ENCODE results near the gene ARPP21. TPM values are rescaled to one million over a fixed set of nuclear protein-coding genes. Genes with fewer than 3 reads are reported as not detected.

The ARPP21 gene
- total RNA-seq, 1 donor from 2014 or later: not detected

DNA sequence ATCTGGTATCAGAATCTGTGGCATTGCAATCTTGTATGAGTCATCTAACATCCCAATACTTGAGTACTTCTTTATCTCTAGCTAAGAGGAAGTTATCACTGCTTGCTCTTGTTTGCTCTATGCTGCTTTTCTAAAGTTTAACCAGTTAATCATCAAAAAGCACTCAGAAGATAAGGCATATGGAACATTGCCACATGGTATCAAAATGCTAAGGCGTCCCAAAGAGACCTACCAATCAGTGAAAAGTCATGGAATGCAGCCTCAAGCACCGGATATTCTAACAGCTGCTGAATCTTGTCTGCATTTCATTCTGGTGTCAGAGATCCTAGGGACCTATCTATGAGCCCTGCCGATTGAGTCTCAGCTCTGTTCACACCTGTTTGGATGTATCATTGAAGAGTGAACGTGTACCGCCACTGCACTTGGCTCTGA is 192.8 kb downstream of the ARPP21 start:
- Mint-ChIP-seq H3K27me3 (no peaks in the 10 kb centered on the region), H3K4me1 (ENCODE audit: low read depth) (peaks cover 24% of the 10 kb centered on the region), H3K9me3 (ENCODE audit: low read depth) (peaks cover 5% of the 10 kb centered on the region), H3K36me3 (ENCODE audit: insufficient read depth) (no peaks in the 10 kb centered on the region), H3K27ac (no peak overlapping the region), H3K4me3 (ENCODE audit: low read depth) (no peak overlapping the region)
- TF ChIP-seq, protein P1, sequence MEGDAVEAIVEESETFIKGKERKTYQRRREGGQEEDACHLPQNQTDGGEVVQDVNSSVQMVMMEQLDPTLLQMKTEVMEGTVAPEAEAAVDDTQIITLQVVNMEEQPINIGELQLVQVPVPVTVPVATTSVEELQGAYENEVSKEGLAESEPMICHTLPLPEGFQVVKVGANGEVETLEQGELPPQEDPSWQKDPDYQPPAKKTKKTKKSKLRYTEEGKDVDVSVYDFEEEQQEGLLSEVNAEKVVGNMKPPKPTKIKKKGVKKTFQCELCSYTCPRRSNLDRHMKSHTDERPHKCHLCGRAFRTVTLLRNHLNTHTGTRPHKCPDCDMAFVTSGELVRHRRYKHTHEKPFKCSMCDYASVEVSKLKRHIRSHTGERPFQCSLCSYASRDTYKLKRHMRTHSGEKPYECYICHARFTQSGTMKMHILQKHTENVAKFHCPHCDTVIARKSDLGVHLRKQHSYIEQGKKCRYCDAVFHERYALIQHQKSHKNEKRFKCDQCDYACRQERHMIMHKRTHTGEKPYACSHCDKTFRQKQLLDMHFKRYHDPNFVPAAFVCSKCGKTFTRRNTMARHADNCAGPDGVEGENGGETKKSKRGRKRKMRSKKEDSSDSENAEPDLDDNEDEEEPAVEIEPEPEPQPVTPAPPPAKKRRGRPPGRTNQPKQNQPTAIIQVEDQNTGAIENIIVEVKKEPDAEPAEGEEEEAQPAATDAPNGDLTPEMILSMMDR (IDR thresholded peaks at IDR 0.05; ENCODE audit: unreplicated experiment): no peak
- no peak for DNase-seq (ENCODE audit: low spot score, unreplicated experiment)

Small RNAs within 50 kb of the gene (microRNA-seq; reads per million reads assigned to microRNA genes)
- gene MIR128-2 (ENCODE audit: borderline number of aligned reads, unreplicated experiment): 6.6 reads per million, percentile 6 among the genes with 10 or more reads in this experiment

All from progenitor cell of endocrine pancreas (in vitro differentiated cells).